Natural killer cell (primary cell): ENCODE data around the gene VAV3. TPM values are rescaled to one million over a fixed set of nuclear protein-coding genes. Genes with fewer than 3 reads are reported as not detected.

Experiments used
- ATAC-seq, 3 donors: fragments of 150-1000 bp in 2 of 3; fragments of 200-7000 bp in 1 of 3; cut with Tn5 transposase; 1 replicate in 1 of 3; 2 replicates in 2 of 3; pipeline ENCODE4 v1.10.0; 2021; ENCODE audit warnings: mild to moderate bottlenecking in 2 of 3, moderate library complexity in 2 of 3
- DNase-seq, 2 donors: peaks; one replicate each; pipeline versions ENCODE4 v3.0.0 to v3.0.0-alpha.2; 2013 to 2021; ENCODE audit warnings: mixed read lengths in 1 of 2
- H3K27ac ChIP-seq: one replicate; pipeline ENCODE4 v1.5.1; 2013; ENCODE audit warnings: mild to moderate bottlenecking, low read length
- H3K27me3 ChIP-seq: one replicate; pipeline ENCODE4 v1.6.1; 2013; ENCODE audit warnings: low read length; ENCODE audit not compliant: control insufficient read depth, insufficient read depth
- H3K36me3 ChIP-seq: one replicate; pipeline ENCODE4 v1.6.1; 2013; ENCODE audit warnings: low read length; ENCODE audit not compliant: control insufficient read depth, insufficient read depth
- H3K4me1 ChIP-seq: one replicate; pipeline ENCODE4 v1.6.1; 2013; ENCODE audit warnings: low read length; ENCODE audit not compliant: control insufficient read depth, insufficient read depth
- H3K4me3 ChIP-seq: one replicate; pipeline ENCODE4 v1.5.1; 2013; ENCODE audit warnings: low read length
- H3K9me3 ChIP-seq: one replicate; pipeline ENCODE4 v1.6.1; 2013; ENCODE audit warnings: low read length; ENCODE audit not compliant: control insufficient read depth, insufficient read depth
- H3K27ac Mint-ChIP-seq, 2 donors: one replicate each; pipeline ENCODE4 v1.8.0; 2022; ENCODE audit warnings: mild to moderate bottlenecking in 2 of 2, mixed read lengths in 2 of 2, moderate library complexity in 1 of 2
- H3K27me3 Mint-ChIP-seq, 2 donors: one replicate each; pipeline ENCODE4 v1.8.0; 2022; ENCODE audit warnings: low read depth in 2 of 2, mixed read lengths in 2 of 2
- H3K36me3 Mint-ChIP-seq: one replicate; pipeline ENCODE4 v1.8.0; 2022; ENCODE audit warnings: mixed read lengths
- H3K4me1 Mint-ChIP-seq, 2 donors: one replicate each; pipeline ENCODE4 v1.8.0; 2022; ENCODE audit warnings: mixed read lengths in 2 of 2
- H3K4me3 Mint-ChIP-seq: one replicate; pipeline ENCODE4 v1.8.0; 2022; ENCODE audit warnings: mild to moderate bottlenecking, moderate library complexity, mixed read lengths
- H3K9me3 Mint-ChIP-seq, 2 donors: one replicate each; pipeline ENCODE4 v1.8.0; 2022; ENCODE audit warnings: mixed read lengths in 2 of 2
- WGBS: methylation state at CpG from one replicate; pipeline ENCODE4 v1.1.7; 2013; ENCODE audit warnings: missing lambda C conversion rate; ENCODE audit not compliant: insufficient coverage; 5-methylcytosine and 5-hydroxymethylcytosine counted together
- intact Hi-C: fragments of 100-400 bp; cut with micrococcal nuclease; formaldehyde crosslinking; loops from one replicate; pipeline ENCODE4 v1.14.2; 2022
- total RNA-seq, 4 donors: library from RNA; stranded (reverse); fragments of 120-200 nt in 1 of 4; gene quantifications; one replicate each; pipeline versions ENCODE4 v1.2.3 to v1.2.4, GENCODE V29; 2013 to 2022
- TF ChIP-seq, protein P1 (sequence below): fragments of 200-600 bp; IDR thresholded peaks from one replicate; pipeline ENCODE4 v1.8.0; 2022; ENCODE audit warnings: antibody characterized with exemption

Gene VAV3
- total RNA-seq, 3 donors from 2014 or later (not counting 1 experiment from before 2014, with no cell fraction given) = 95.8 to 101 (median 96.6) TPM

DNA sequence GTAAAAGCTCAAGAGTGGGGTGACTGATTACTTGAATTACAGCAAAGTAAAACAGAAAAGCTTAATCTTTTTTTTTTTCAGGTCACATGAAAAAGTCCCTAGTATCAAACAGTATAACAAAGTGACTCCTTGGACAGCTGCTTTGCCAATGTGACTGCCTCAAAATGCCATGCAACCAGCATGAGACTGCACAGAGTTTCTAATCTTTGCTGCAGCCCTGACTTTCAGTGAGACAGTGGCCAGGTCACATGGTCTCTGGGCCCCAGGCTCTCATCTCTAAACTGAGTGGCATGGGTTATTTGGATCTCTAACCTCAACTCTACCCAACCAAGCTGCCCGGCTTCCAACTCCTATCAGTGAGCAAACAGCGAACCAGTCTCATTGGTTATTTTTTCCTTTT lies 169.0 kb downstream of the VAV3 start:
- Histone ChIP-seq H3K27me3 (no peaks in the 10 kb centered on the region), H3K4me3 (no peak overlapping the region), H3K4me1 (peaks cover 3% of the 10 kb centered on the region), H3K36me3 (no peaks in the 10 kb centered on the region), H3K27ac (peak overlapping the region; percentile 45), H3K9me3 (no peaks in the 10 kb centered on the region)
- peak in 1 of 2 donors; percentile 31 for DNase-seq
- Mint-ChIP-seq H3K9me3 (no peaks in the 10 kb centered on the region), H3K4me1 (peaks cover 42 to 43% of the 10 kb centered on the region in 2 donors), H3K36me3 (no peaks in the 10 kb centered on the region), H3K27me3 (no peaks in the 10 kb centered on the region), H3K27ac (peak overlapping the region; percentile 26 to 62), H3K4me3 (no peak overlapping the region)
- TF ChIP-seq, protein P1, sequence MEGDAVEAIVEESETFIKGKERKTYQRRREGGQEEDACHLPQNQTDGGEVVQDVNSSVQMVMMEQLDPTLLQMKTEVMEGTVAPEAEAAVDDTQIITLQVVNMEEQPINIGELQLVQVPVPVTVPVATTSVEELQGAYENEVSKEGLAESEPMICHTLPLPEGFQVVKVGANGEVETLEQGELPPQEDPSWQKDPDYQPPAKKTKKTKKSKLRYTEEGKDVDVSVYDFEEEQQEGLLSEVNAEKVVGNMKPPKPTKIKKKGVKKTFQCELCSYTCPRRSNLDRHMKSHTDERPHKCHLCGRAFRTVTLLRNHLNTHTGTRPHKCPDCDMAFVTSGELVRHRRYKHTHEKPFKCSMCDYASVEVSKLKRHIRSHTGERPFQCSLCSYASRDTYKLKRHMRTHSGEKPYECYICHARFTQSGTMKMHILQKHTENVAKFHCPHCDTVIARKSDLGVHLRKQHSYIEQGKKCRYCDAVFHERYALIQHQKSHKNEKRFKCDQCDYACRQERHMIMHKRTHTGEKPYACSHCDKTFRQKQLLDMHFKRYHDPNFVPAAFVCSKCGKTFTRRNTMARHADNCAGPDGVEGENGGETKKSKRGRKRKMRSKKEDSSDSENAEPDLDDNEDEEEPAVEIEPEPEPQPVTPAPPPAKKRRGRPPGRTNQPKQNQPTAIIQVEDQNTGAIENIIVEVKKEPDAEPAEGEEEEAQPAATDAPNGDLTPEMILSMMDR = no peak
- peak in 1 of 3 donors; percentile 60 for ATAC-seq
- WGBS = 93% methylated on average over 2 of the region's 2 CpGs
- intact Hi-C loops = no loop called here

DNA sequence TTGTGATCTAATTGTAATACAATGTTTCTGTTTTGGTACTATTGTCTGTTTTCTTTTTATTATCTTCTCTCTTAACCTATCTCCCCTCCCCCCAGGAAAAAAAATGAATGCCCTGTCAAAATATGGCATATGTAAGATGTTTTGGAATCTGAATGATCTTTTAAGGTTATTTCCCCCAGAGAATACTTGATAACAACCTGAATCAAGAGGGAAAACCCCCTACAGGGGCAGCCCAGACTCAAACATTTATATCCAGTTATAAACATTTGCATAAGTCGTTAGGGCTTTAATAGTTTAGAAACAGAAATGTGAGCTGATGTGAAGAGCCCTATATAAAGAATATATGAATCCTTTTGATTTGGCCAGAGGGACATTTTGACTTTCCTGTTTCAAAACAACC lies 169.5 kb downstream of the VAV3 start:
- H3K27ac ChIP-seq = peak overlapping the region; percentile 45
- no peaks in the 10 kb centered on the region for H3K27me3 Mint-ChIP-seq
- TF ChIP-seq, protein P1 = no peak
- H3K9me3 ChIP-seq = no peaks in the 10 kb centered on the region
- peaks cover 45 to 46% of the 10 kb centered on the region in 2 donors for H3K4me1 Mint-ChIP-seq
- H3K27me3 ChIP-seq = no peaks in the 10 kb centered on the region
- no peaks in the 10 kb centered on the region for H3K9me3 Mint-ChIP-seq
- H3K36me3 Mint-ChIP-seq = no peaks in the 10 kb centered on the region
- 33% methylated on average over 1 of the region's 1 CpG for WGBS
- H3K4me1 ChIP-seq = peaks cover 3% of the 10 kb centered on the region
- intact Hi-C loops = no loop called here
- no peaks in the 10 kb centered on the region for H3K36me3 ChIP-seq
- ATAC-seq = peak in 2 of 3 donors; percentile 35 to 54
- DNase-seq = peak in 1 of 2 donors; percentile 48
- no peak overlapping the region for H3K4me3 Mint-ChIP-seq
- H3K4me3 ChIP-seq = no peak overlapping the region
- peak overlapping the region; percentile 26 to 62 for H3K27ac Mint-ChIP-seq

DNA sequence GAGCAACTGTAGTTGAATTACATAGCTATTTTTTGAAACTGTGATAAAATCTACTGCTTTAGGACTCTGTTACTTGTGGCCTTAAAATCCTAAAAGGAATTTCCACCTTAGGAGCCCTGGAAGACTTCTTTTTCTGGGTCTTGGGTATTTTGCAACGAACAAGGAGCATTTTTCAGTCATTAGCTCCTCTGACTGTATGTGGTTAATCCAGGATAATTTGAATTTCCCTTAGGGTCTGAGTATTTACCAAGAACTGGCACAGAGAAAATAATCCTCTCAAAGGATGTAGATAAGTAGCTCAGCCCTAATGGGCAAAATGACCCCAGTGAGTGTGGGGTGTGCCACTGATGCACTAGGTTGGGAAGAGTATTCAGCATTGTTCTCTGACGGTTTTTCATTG lies 170.4 kb downstream of the VAV3 start:
- H3K27ac Mint-ChIP-seq = peak overlapping the region; percentile 26 to 62
- no peak for ATAC-seq

More for the DNA sequence above, 170.4 kb downstream of the VAV3 start:
- H3K4me3 Mint-ChIP-seq = no peak overlapping the region
- no peaks in the 10 kb centered on the region for H3K27me3 ChIP-seq
- no peaks in the 10 kb centered on the region for H3K36me3 Mint-ChIP-seq
- H3K9me3 Mint-ChIP-seq = no peaks in the 10 kb centered on the region
- no peak overlapping the region for H3K4me3 ChIP-seq
- no peaks in the 10 kb centered on the region for H3K27me3 Mint-ChIP-seq
- no peaks in the 10 kb centered on the region for H3K9me3 ChIP-seq
- no peaks in the 10 kb centered on the region for H3K36me3 ChIP-seq
- H3K4me1 Mint-ChIP-seq = peaks cover 54% of the 10 kb centered on the region in 2 donors
- WGBS = 96% methylated on average over 2 of the region's 2 CpGs
- H3K27ac ChIP-seq = no peak overlapping the region
- no peak for DNase-seq
- TF ChIP-seq, protein P1 = no peak
- peaks cover 9% of the 10 kb centered on the region for H3K4me1 ChIP-seq
- intact Hi-C loops = no loop called here
